HCT116 (cell line): Measurements from ENCODE around the gene NASP. TPM values are rescaled to one million over a fixed set of nuclear protein-coding genes. Genes with fewer than 3 reads are reported as not detected.

ENCODE experiments used
- ATAC-seq: fragments of 200-7000 bp; cut with Tn5 transposase; 2 replicates; pipeline ENCODE4 v1.9.1; 2020; ENCODE audit warnings: mild to moderate bottlenecking, moderate library complexity
- BruUV-seq: library from RNA; stranded (reverse); fragments of 400-500 nt; replicated peaks from 2 replicates; lab custom pipeline; 2021; lab: Mats Ljungman, UMichigan
- CTCF ChIA-PET: fragments of 300-600 bp; sonication (Branson Sonifier 250); formaldehyde crosslinking; loops from one replicate; lab custom pipeline; 2021; ENCODE audit warnings: antibody characterized with exemption; lab: Charles Lee
- POLR2A ChIA-PET: fragments of 300-600, 350-600 bp; sonication (Branson Sonifier 250); formaldehyde crosslinking; loops from one replicate; lab custom pipeline; 2021; ENCODE audit warnings: antibody characterized with exemption; lab: Charles Lee
- RAD21 ChIA-PET, 2 experiments: fragments of 300-600 bp; sonication (Branson Sonifier 250); formaldehyde crosslinking; loops; one replicate each; lab custom pipeline; 2023; ENCODE audit warnings: low total read pairs in 2 of 2; ENCODE audit not compliant: uncharacterized antibody in 2 of 2, unreplicated experiment in 2 of 2, low non-redundant PET in 1 of 2; lab: Charles Lee
- DNase-seq: peaks from one replicate; pipeline ENCODE4 v3.0.0-alpha.2; 2010; ENCODE audit warnings: low read depth, low spot score
- H2AFZ ChIP-seq: fragments of 200-600 bp; shearing (Covaris generic), sonication (generic); 2 replicates; pipeline ENCODE4 v1.6.1; 2017; ENCODE audit warnings: low read depth, mixed run types, mixed read lengths, antibody characterized with exemption, low read length; ENCODE audit not compliant: poor library complexity, severe bottlenecking
- H3K27ac ChIP-seq: 2 replicates; pipeline ENCODE4 v1.5.1; 2012; ENCODE audit warnings: low read depth, low read length
- H3K27me3 ChIP-seq: fragments of 200-600 bp; sonication (generic); 2 replicates; pipeline ENCODE4 v1.6.1; 2016; ENCODE audit warnings: mixed run types, low read length, mixed read lengths; ENCODE audit not compliant: insufficient read depth
- H3K36me3 ChIP-seq, 2 experiments: fragments of 200-500 bp in 1 of 2; fragments of 200-600 bp in 1 of 2; sonication (Bioruptor generic) in 1 of 2; sonication (generic) in 1 of 2; 2 replicates each; pipeline versions ENCODE4 v1.5.1 to v1.6.1; 2014 to 2016; ENCODE audit warnings: low read length in 2 of 2, inconsistent platforms in 1 of 2, mixed read lengths in 1 of 2, mixed run types in 1 of 2; ENCODE audit not compliant: insufficient read depth in 2 of 2, control insufficient read depth in 1 of 2
- H3K4me1 ChIP-seq, 2 experiments: fragments of 200-600 bp in 1 of 2; sonication (generic) in 1 of 2; 2 replicates each; pipeline versions ENCODE4 v1.5.1 to v1.6.1; 2012 to 2017; ENCODE audit warnings: low read length in 2 of 2, inconsistent platforms in 1 of 2, mild to moderate bottlenecking in 1 of 2, mixed read lengths in 1 of 2, mixed run types in 1 of 2, moderate library complexity in 1 of 2; ENCODE audit not compliant: insufficient read depth in 2 of 2, control insufficient read depth in 1 of 2
- H3K4me2 ChIP-seq: fragments of 200-600 bp; sonication (generic); 2 replicates; pipeline ENCODE4 v1.6.1; 2017; ENCODE audit warnings: mixed run types, low read length, mixed read lengths
- H3K4me3 ChIP-seq, 2 experiments: fragments of 200-600 bp in 1 of 2; sonication (generic) in 1 of 2; replicated peaks in 1 of 2; 2 replicates each; pipeline ENCODE4 v1.5.1; 2011 to 2016; ENCODE audit warnings: low read length in 2 of 2, control low read depth in 1 of 2, low read depth in 1 of 2, mild to moderate bottlenecking in 1 of 2, mixed read lengths in 1 of 2, mixed run types in 1 of 2
- H3K79me2 ChIP-seq: fragments of 200-600 bp; sonication (generic); 2 replicates; pipeline ENCODE4 v1.6.1; 2017; ENCODE audit warnings: mild to moderate bottlenecking, mixed run types, low read length, moderate library complexity, mixed read lengths; ENCODE audit not compliant: insufficient read depth
- H3K9ac ChIP-seq: fragments of 200-600 bp; sonication (generic); 2 replicates; pipeline ENCODE4 v1.6.1; 2016; ENCODE audit warnings: low read length, mixed read lengths
- H3K9me2 ChIP-seq: fragments of 200-600 bp; sonication (generic), shearing (Covaris generic); 2 replicates; pipeline ENCODE4 v1.6.1; 2017; ENCODE audit warnings: mixed run types, mild to moderate bottlenecking, moderate library complexity; ENCODE audit not compliant: insufficient read depth
- H3K9me3 ChIP-seq, 2 experiments: fragments of 200-500 bp in 1 of 2; fragments of 200-600 bp in 1 of 2; sonication (Bioruptor generic) in 1 of 2; sonication (generic) in 1 of 2; 2 replicates each; pipeline ENCODE4 v1.6.1; 2014 to 2017; ENCODE audit warnings: low read length in 2 of 2, mixed read lengths in 2 of 2, inconsistent platforms in 1 of 2, low read depth in 1 of 2, mild to moderate bottlenecking in 1 of 2, mixed run types in 1 of 2, moderate library complexity in 1 of 2; ENCODE audit not compliant: control insufficient read depth in 1 of 2, insufficient read depth in 1 of 2
- H4K20me1 ChIP-seq: fragments of 200-600 bp; sonication (generic), shearing (Covaris generic); 2 replicates; pipeline ENCODE4 v1.6.1; 2017; ENCODE audit warnings: mixed run types, mild to moderate bottlenecking, moderate library complexity; ENCODE audit not compliant: insufficient read depth
- ATF3 ChIP-seq: IDR thresholded peaks from 2 replicates; pipeline ENCODE4 v1.6.1; 2012
- CBX3 ChIP-seq: IDR thresholded peaks from 2 replicates; pipeline ENCODE4 v1.6.1; 2012; ENCODE audit warnings: low read depth
- EGR1 ChIP-seq: IDR thresholded peaks from 2 replicates; pipeline ENCODE4 v1.6.1; 2012; ENCODE audit warnings: low read depth
- EZH2 ChIP-seq: fragments of 200-600 bp; sonication (generic); IDR thresholded peaks from 2 replicates; pipeline ENCODE4 v1.6.1; 2017; ENCODE audit warnings: antibody characterized with exemption, mixed run types
- EZH2phosphoT487 ChIP-seq: fragments of 200-600 bp; IDR thresholded peaks from 2 replicates; pipeline ENCODE4 v1.6.1; 2018; ENCODE audit warnings: antibody characterized with exemption, borderline replicate concordance
- FOSL1 ChIP-seq: IDR thresholded peaks from 2 replicates; pipeline ENCODE4 v1.6.1; 2012; ENCODE audit warnings: low read depth
- JUND ChIP-seq: IDR thresholded peaks from 2 replicates; pipeline ENCODE4 v1.6.1; 2012
- MAX ChIP-seq: IDR thresholded peaks from 2 replicates; pipeline ENCODE4 v1.6.1; 2012
- POLR2A ChIP-seq: IDR thresholded peaks from 2 replicates; pipeline ENCODE4 v1.7.0; 2011; ENCODE audit warnings: borderline replicate concordance; ENCODE audit not compliant: insufficient read depth, insufficient read length; ENCODE audit errors: extremely low read depth
- POLR2AphosphoS5 ChIP-seq: IDR thresholded peaks from 2 replicates; pipeline ENCODE4 v1.6.1; 2011; ENCODE audit warnings: mild to moderate bottlenecking, low read depth, low read length, moderate library complexity
- RAD21 ChIP-seq: IDR thresholded peaks from 2 replicates; pipeline ENCODE4 v1.6.1; 2012; ENCODE audit warnings: low read depth, mild to moderate bottlenecking
- REST ChIP-seq: IDR thresholded peaks from 2 replicates; pipeline ENCODE4 v1.6.1; 2012; ENCODE audit warnings: low read depth
- SP1 ChIP-seq: IDR thresholded peaks from 2 replicates; pipeline ENCODE4 v1.6.1; 2012; ENCODE audit warnings: low read depth
- SRF ChIP-seq: IDR thresholded peaks from 2 replicates; pipeline ENCODE4 v1.6.1; 2012; ENCODE audit warnings: low read depth
- TCF7L2 ChIP-seq: IDR thresholded peaks from 2 replicates; pipeline ENCODE4 v1.7.0; 2011; ENCODE audit warnings: borderline replicate concordance, inconsistent platforms; ENCODE audit not compliant: insufficient read depth, insufficient read length; ENCODE audit errors: extremely low read depth
- YY1 ChIP-seq: IDR thresholded peaks from 2 replicates; pipeline ENCODE4 v1.6.1; 2011; ENCODE audit warnings: low read length, low read depth, moderate library complexity, mild to moderate bottlenecking; ENCODE audit not compliant: insufficient replicate concordance; ENCODE audit errors: extremely low read depth
- ZNF274 ChIP-seq: fragments of 200-500 bp; sonication (Bioruptor generic); IDR thresholded peaks from 2 replicates; pipeline ENCODE4 v1.6.1; 2014; ENCODE audit warnings: mild to moderate bottlenecking, low read depth, low read length, inconsistent platforms
- intact Hi-C: fragments of 100-400 bp; cut with micrococcal nuclease; formaldehyde crosslinking; loops from 2 replicates; pipeline ENCODE4 v1.10.0; 2022
- total RNA-seq: library from RNA; stranded (reverse); gene quantifications from one replicate; pipeline ENCODE4 v1.2.1, GENCODE V29; 2021; ENCODE audit not compliant: unreplicated experiment

The NASP gene
- total RNA-seq, 1 experiment from 2014 or later: 185 TPM

GRCh38 chr1:45544530-45544929 is 39.3 kb upstream of the NASP start:
- H3K4me1 ChIP-seq: no peaks in the 10 kb centered on the region; a peak in 1 of 4 replicates
- no peaks in the 10 kb centered on the region for H3K36me3 ChIP-seq
- RAD21 ChIA-PET: no interaction called here
- CTCF ChIA-PET: no interaction called here
- H3K27ac ChIP-seq: no peak overlapping the region
- peaks cover 2% of the 10 kb centered on the region; the same call in 1 of the 2 replicates for H3K9me2 ChIP-seq
- H3K9me3 ChIP-seq: no peaks in the 10 kb centered on the region
- H3K4me2 ChIP-seq: no peak overlapping the region
- ATAC-seq: no peak
- H3K79me2 ChIP-seq: no peaks in the 10 kb centered on the region
- intact Hi-C loops: no loop called here
- no peaks in the 10 kb centered on the region for H3K27me3 ChIP-seq
- TF ChIP-seq EZH2 (no peak), SP1 (no peak), FOSL1 (no peak), EGR1 (no peak), MAX (no peak), POLR2AphosphoS5 (no peak), CBX3 (no peak), TCF7L2 (no peak)
- DNase-seq: no peak
- no TSS peak for BruUV-seq
- H4K20me1 ChIP-seq: no peaks in the 10 kb centered on the region
- H3K9ac ChIP-seq: no peak overlapping the region
- POLR2A ChIA-PET: interaction anchor here (0.7 to 1.8 kb wide), 2 partner anchors 23 to 199 kb away, joined by 5 to 11 read pairs; partner anchors contain the start of gene PRDX1
- H2AFZ ChIP-seq: no peak overlapping the region
- no peak overlapping the region for H3K4me3 ChIP-seq

GRCh38 chr1:45545019-45545493 is 38.8 kb upstream of the NASP start:
- no peak overlapping the region for H3K9ac ChIP-seq
- peaks cover 2% of the 10 kb centered on the region; the same call in 1 of the 2 replicates for H3K9me2 ChIP-seq
- peaks cover 2 to 3% of the 10 kb centered on the region in 2 experiments; a peak in 3 of 4 replicates for H3K4me1 ChIP-seq
- no peak overlapping the region for H3K4me2 ChIP-seq
- H4K20me1 ChIP-seq: no peaks in the 10 kb centered on the region
- ChIA-PET CTCF (no interaction called here), POLR2A (interaction anchor here (1.8 kb wide), 1 partner anchor 23 kb away, joined by 11 read pairs; the partner anchor contains the start of gene PRDX1), RAD21 (no interaction called here)
- intact Hi-C loops: no loop called here
- no peak for ATAC-seq
- BruUV-seq: no TSS peak
- H3K27ac ChIP-seq: no peak overlapping the region
- no peak for DNase-seq
- H3K4me3 ChIP-seq: no peak overlapping the region
- H3K79me2 ChIP-seq: no peaks in the 10 kb centered on the region
- no peaks in the 10 kb centered on the region for H3K36me3 ChIP-seq
- no peaks in the 10 kb centered on the region for H3K9me3 ChIP-seq
- no peaks in the 10 kb centered on the region for H3K27me3 ChIP-seq
- H2AFZ ChIP-seq: no peak overlapping the region
- TF ChIP-seq ATF3: no peak
- TF ChIP-seq CBX3: no peak
- no peak for TF ChIP-seq FOSL1
- TF ChIP-seq POLR2A: no peak
- no peak for TF ChIP-seq SRF
- no peak for TF ChIP-seq JUND
- no peak for TF ChIP-seq POLR2AphosphoS5
- no peak for TF ChIP-seq YY1
- no peak for TF ChIP-seq RAD21
- no peak for TF ChIP-seq EZH2
- TF ChIP-seq SP1: no peak
- TF ChIP-seq REST: no peak
- TF ChIP-seq ZNF274: no peak
- TF ChIP-seq EZH2phosphoT487: no peak
